ENCODE results near the gene HYAL2.

Gene HYAL2

GRCh38 chr3:50297896-50298725 is 24.4 kb downstream of the HYAL2 start:
- peak; percentile 21 for TF ChIP-seq CTCF (conservative IDR thresholded peaks at IDR 0.05; ENCODE audit: control insufficient read depth, insufficient read depth, low read depth, low read length)
- DNase-seq (ENCODE audit: low read depth): no peak
- H3K4me3 ChIP-seq (ENCODE audit: control insufficient read depth, low read depth, low read length): peak overlapping the region; percentile 86

GRCh38 chr3:50297384-50297775 is 25.2 kb downstream of the HYAL2 start:
- H3K4me3 ChIP-seq (ENCODE audit: control insufficient read depth, low read depth, low read length): no peak overlapping the region
- TF ChIP-seq CTCF (conservative IDR thresholded peaks at IDR 0.05; ENCODE audit: control insufficient read depth, insufficient read depth, low read depth, low read length): no peak
- no peak for DNase-seq (ENCODE audit: low read depth)

- no peak for DNase-seq (ENCODE audit: low read depth)
- no peak overlapping the region for H3K4me3 ChIP-seq (ENCODE audit: control insufficient read depth, low read depth, low read length)
- no peak for TF ChIP-seq CTCF (conservative IDR thresholded peaks at IDR 0.05; ENCODE audit: control insufficient read depth, insufficient read depth, low read depth, low read length)
These were observed 25.7 kb downstream of the HYAL2 start for GRCh38 chr3:50296721-50297383.

- TF ChIP-seq CTCF (conservative IDR thresholded peaks at IDR 0.05; ENCODE audit: control insufficient read depth, insufficient read depth, low read depth, low read length): no peak
- no peak for DNase-seq (ENCODE audit: low read depth)
- no peak overlapping the region for H3K4me3 ChIP-seq (ENCODE audit: control insufficient read depth, low read depth, low read length)
These were observed 26.8 kb downstream of the HYAL2 start for GRCh38 chr3:50295553-50296431.

GRCh38 chr3:50294492-50295403 is 27.8 kb downstream of the HYAL2 start:
- TF ChIP-seq CTCF (conservative IDR thresholded peaks at IDR 0.05; ENCODE audit: control insufficient read depth, insufficient read depth, low read depth, low read length): no peak
- no peak for DNase-seq (ENCODE audit: low read depth)
- H3K4me3 ChIP-seq (ENCODE audit: control insufficient read depth, low read depth, low read length): no peak overlapping the region

- TF ChIP-seq CTCF (conservative IDR thresholded peaks at IDR 0.05; ENCODE audit: control insufficient read depth, insufficient read depth, low read depth, low read length): no peak
- no peak overlapping the region for H3K4me3 ChIP-seq (ENCODE audit: control insufficient read depth, low read depth, low read length)
- no peak for DNase-seq (ENCODE audit: low read depth)
These were observed 28.5 kb downstream of the HYAL2 start for GRCh38 chr3:50294089-50294488.
